OCI-LY3 (cell line): Measurements from ENCODE around the gene DSE.
A peak's percentile ranks its signal among the peaks of the same experiment; 100 is the strongest.

Experiments
- H2AFZ ChIP-seq: fragments of 200-600, 300-600 bp; shearing (Covaris generic); 2 replicates; pipeline ENCODE4 v1.6.0; 2014; ENCODE audit warnings: antibody characterized with exemption, low read depth, low read length
- H3K27ac ChIP-seq: fragments of 200-600, 300-600 bp; sonication (generic); 2 replicates; pipeline ENCODE4 v1.5.1; 2014; ENCODE audit warnings: mild to moderate bottlenecking, low read length, moderate library complexity, mixed read lengths
- H3K27me3 ChIP-seq: fragments of 200-600, 300-600 bp; sonication (generic); 2 replicates; pipeline ENCODE4 v1.6.1; 2014; ENCODE audit warnings: low read depth, low read length, mixed read lengths
- H3K36me3 ChIP-seq: fragments of 200-600, 300-600 bp; sonication (generic); replicated peaks from 2 replicates; pipeline ENCODE3; 2014; ENCODE audit warnings: low read depth, low read length, mixed read lengths
- H3K4me1 ChIP-seq: fragments of 300-600, 200-600 bp; sonication (generic); 2 replicates; pipeline ENCODE4 v1.6.1; 2014; ENCODE audit warnings: low read length, mixed read lengths
- H3K4me2 ChIP-seq: fragments of 200-600, 300-600 bp; sonication (generic); 2 replicates; pipeline ENCODE4 v1.6.1; 2014; ENCODE audit warnings: low read length, mixed read lengths
- H3K4me3 ChIP-seq: fragments of 300-600, 200-600 bp; sonication (generic); 2 replicates; pipeline ENCODE4 v1.5.1; 2014; ENCODE audit warnings: antibody characterized with exemption, mild to moderate bottlenecking, low read length, moderate library complexity
- H3K79me2 ChIP-seq: fragments of 300-600, 200-600 bp; shearing (Covaris generic); 2 replicates; pipeline ENCODE4 v1.6.1; 2014; ENCODE audit warnings: mild to moderate bottlenecking, low read length, mixed read lengths
- H3K9ac ChIP-seq: fragments of 300-600, 200-600 bp; shearing (Covaris generic); 2 replicates; pipeline ENCODE4 v1.6.0; 2014; ENCODE audit warnings: mild to moderate bottlenecking, low read length, moderate library complexity
- H3K9me3 ChIP-seq: fragments of 200-600, 300-600 bp; shearing (Covaris generic); 2 replicates; pipeline ENCODE4 v1.6.1; 2014; ENCODE audit warnings: low read length, mixed read lengths; ENCODE audit not compliant: insufficient read depth
- H4K20me1 ChIP-seq: fragments of 200-600, 300-600 bp; sonication (generic); 2 replicates; pipeline ENCODE4 v1.6.1; 2016; ENCODE audit warnings: low read length, mixed read lengths; ENCODE audit not compliant: insufficient read depth
- CTCF ChIP-seq: fragments of 200-600, 300-600 bp; sonication (generic); IDR thresholded peaks from 2 replicates; pipeline ENCODE4 v1.5.1; 2014; ENCODE audit warnings: antibody characterized with exemption, low read length, low read depth
- EZH2phosphoT487 ChIP-seq: fragments of 200-600 bp; shearing (Covaris generic); IDR thresholded peaks from 2 replicates; pipeline ENCODE4 v1.6.1; 2018; ENCODE audit warnings: antibody characterized with exemption, mixed run types, low read depth

The DSE gene

GRCh38 chr6:116380346-116380745 lies 9.6 kb downstream of the DSE start:
- H3K27me3 ChIP-seq = no peaks in the 10 kb centered on the region
- no peaks in the 10 kb centered on the region for H3K9me3 ChIP-seq
- H3K9ac ChIP-seq = no peak overlapping the region
- no peak overlapping the region for H3K4me2 ChIP-seq
- TF ChIP-seq CTCF = no peak
- no peak for TF ChIP-seq EZH2phosphoT487
- H4K20me1 ChIP-seq = peaks cover 83% of the 10 kb centered on the region
- peaks cover 96% of the 10 kb centered on the region for H3K79me2 ChIP-seq
- no peak overlapping the region for H2AFZ ChIP-seq
- H3K4me3 ChIP-seq = no peak overlapping the region
- H3K36me3 ChIP-seq = peaks cover 30% of the 10 kb centered on the region
- H3K4me1 ChIP-seq = peaks cover 6% of the 10 kb centered on the region
- H3K27ac ChIP-seq = no peak overlapping the region

- Histone ChIP-seq H3K36me3 (peaks cover 29% of the 10 kb centered on the region), H3K4me1 (peaks cover 13% of the 10 kb centered on the region), H2AFZ (no peak overlapping the region), H3K4me2 (no peak overlapping the region), H3K9ac (no peak overlapping the region), H3K27ac (no peak overlapping the region), H4K20me1 (peaks cover 76% of the 10 kb centered on the region), H3K27me3 (no peaks in the 10 kb centered on the region), H3K9me3 (no peaks in the 10 kb centered on the region), H3K79me2 (peaks cover 96% of the 10 kb centered on the region), H3K4me3 (no peak overlapping the region)
- TF ChIP-seq CTCF (no peak), EZH2phosphoT487 (no peak)
Measured at GRCh38 chr6:116381000-116381399, 10.3 kb downstream of the DSE start.

GRCh38 chr6:116382587-116382986 lies 11.8 kb downstream of the DSE start:
- TF ChIP-seq EZH2phosphoT487 (no peak), CTCF (no peak)
- Histone ChIP-seq H3K9ac (no peak overlapping the region), H3K4me3 (no peak overlapping the region), H2AFZ (no peak overlapping the region), H3K4me1 (peaks cover 29% of the 10 kb centered on the region), H3K36me3 (peaks cover 15% of the 10 kb centered on the region), H3K27ac (no peak overlapping the region), H3K4me2 (no peak overlapping the region), H4K20me1 (peaks cover 60% of the 10 kb centered on the region), H3K79me2 (peaks cover 96% of the 10 kb centered on the region), H3K27me3 (no peaks in the 10 kb centered on the region), H3K9me3 (no peaks in the 10 kb centered on the region)

GRCh38 chr6:116384727-116385458 lies 14.1 kb downstream of the DSE start:
- Histone ChIP-seq H3K27ac (peak overlapping the region; percentile 76), H3K9me3 (no peaks in the 10 kb centered on the region), H2AFZ (no peak overlapping the region), H3K4me1 (peaks cover 52% of the 10 kb centered on the region), H3K9ac (no peak overlapping the region), H3K27me3 (no peaks in the 10 kb centered on the region), H3K36me3 (peaks cover 9% of the 10 kb centered on the region), H3K4me3 (no peak overlapping the region), H3K79me2 (peaks cover 97% of the 10 kb centered on the region), H4K20me1 (peaks cover 42% of the 10 kb centered on the region), H3K4me2 (peak overlapping the region; percentile 66)
- TF ChIP-seq CTCF = no peak
- no peak for TF ChIP-seq EZH2phosphoT487
